Measurements from ENCODE around the gene GDE1. TPM values are rescaled to one million over a fixed set of nuclear protein-coding genes. Genes with fewer than 3 reads are reported as not detected.
A peak's percentile ranks its signal among the peaks of the same experiment; 100 is the strongest.

Gene GDE1
- total and polyA plus RNA-seq, 9 of the 15 experiments (the other 6 are each of a cell fraction or from before 2014, with no cell fraction given), result 18.8 to 40.5 (median 22.3) TPM

- no peak for TF ChIP-seq GABPA (tag; conservative IDR thresholded peaks at IDR 0.05; ENCODE audit: low read depth)
- no peak for TF ChIP-seq PTRF (tag; IDR thresholded peaks at IDR 0.05)
- no peak for TF ChIP-seq ZNF668 (CRISPR knock-in tag; IDR thresholded peaks at IDR 0.05)
- TF ChIP-seq PPARD (CRISPR knock-in tag; IDR thresholded peaks at IDR 0.05), result no peak
- no peak for TF ChIP-seq CEBPB (tag; IDR thresholded peaks at IDR 0.05)
- TF ChIP-seq KDM2B (CRISPR knock-in tag; IDR thresholded peaks at IDR 0.05), result no peak
- peak; percentile 62; the same call in 1 of the 2 replicates for TF ChIP-seq CTBP1 (IDR thresholded peaks at IDR 0.05; ENCODE audit: borderline replicate concordance)
- TF ChIP-seq ZNF121 (CRISPR knock-in tag; conservative IDR thresholded peaks at IDR 0.05), result no peak
- no peak for TF ChIP-seq MECOM (CRISPR knock-in tag; IDR thresholded peaks at IDR 0.05)
- no peak for TF ChIP-seq IRF1 (CRISPR knock-in tag; IDR thresholded peaks at IDR 0.05; ENCODE audit: borderline replicate concordance)
- no peak for TF ChIP-seq HMG20B (CRISPR knock-in tag; IDR thresholded peaks at IDR 0.05)
- no peak for TF ChIP-seq BMI1 (IDR thresholded peaks at IDR 0.05; ENCODE audit: low read length)
- TF ChIP-seq TAL1 (IDR thresholded peaks at IDR 0.05), result peak; percentile 94
- no peak for TF ChIP-seq ZNF449 (CRISPR knock-in tag; IDR thresholded peaks at IDR 0.05)
- no peak for TF ChIP-seq SMARCB1 (IDR thresholded peaks at IDR 0.05; ENCODE audit: insufficient read length, low read depth)
- TF ChIP-seq E2F4 (CRISPR knock-in tag; IDR thresholded peaks at IDR 0.05; ENCODE audit: low read depth), result no peak
- peak; percentile 76 for TF ChIP-seq DMBX1 (CRISPR knock-in tag; IDR thresholded peaks at IDR 0.05; ENCODE audit: borderline replicate concordance)
- TF ChIP-seq RAD21 (CRISPR knock-in tag; conservative IDR thresholded peaks at IDR 0.05 in 1 of 2, IDR thresholded peaks at IDR 0.05 in 1 of 2), result no peak
- TF ChIP-seq DLX4 (CRISPR knock-in tag; IDR thresholded peaks at IDR 0.05), result no peak
- TF ChIP-seq ZNF589 (CRISPR knock-in tag; IDR thresholded peaks at IDR 0.05; ENCODE audit: low read depth), result peak; percentile 74
- no peak for TF ChIP-seq RBM14 (IDR thresholded peaks at IDR 0.05; ENCODE audit: borderline replicate concordance, insufficient read depth, low read depth, low read length)
- peak; percentile 98 for TF ChIP-seq CBFA2T3 (IDR thresholded peaks at IDR 0.05)
- TF ChIP-seq ETV5 (CRISPR knock-in tag; IDR thresholded peaks at IDR 0.05; ENCODE audit: low read depth), result peak; percentile 63
- no peak for TF ChIP-seq HNRNPLL (IDR thresholded peaks at IDR 0.05; ENCODE audit: low read depth, low read length, poor library complexity, severe bottlenecking)
- no peak for TF ChIP-seq SNAPC5 (CRISPR knock-in tag; IDR thresholded peaks at IDR 0.05)
- TF ChIP-seq BCOR (IDR thresholded peaks at IDR 0.05), result peak; percentile 87
- TF ChIP-seq C11orf30 (IDR thresholded peaks at IDR 0.05; ENCODE audit: low read depth), result peak; percentile 60; the same call in 1 of the 2 replicates
These were observed 1.0 kb downstream of the GDE1 start (continued) for GRCh38 chr16:19520861-19521331.
